Endodermal cell (in vitro differentiated cells): ENCODE results near the gene THEM4. TPM values are rescaled to one million over a fixed set of nuclear protein-coding genes. Genes with fewer than 3 reads are reported as not detected.
"Not testable (repeated sequence)": the region's sequence is repeated elsewhere in the genome, so short reads cannot be mapped to it uniquely, and the experiment has no call there.

Experiments used
- DNase-seq: peaks from one replicate; pipeline ENCODE4 v3.0.0-alpha.2; 2017
- H3K27ac ChIP-seq: 2 replicates; pipeline ENCODE4 v1.5.1; 2013; ENCODE audit warnings: mild to moderate bottlenecking, low read depth, low read length, moderate library complexity
- H3K27me3 ChIP-seq: 2 replicates; pipeline ENCODE4 v1.6.1; 2013; ENCODE audit warnings: mild to moderate bottlenecking, low read length, moderate library complexity; ENCODE audit not compliant: insufficient read depth, control insufficient read depth, poor library complexity, severe bottlenecking
- H3K36me3 ChIP-seq: 2 replicates; pipeline ENCODE4 v1.7.0; 2013; ENCODE audit warnings: mild to moderate bottlenecking, low read length, moderate library complexity; ENCODE audit not compliant: control insufficient read depth, insufficient read depth
- H3K4me1 ChIP-seq: one replicate; pipeline ENCODE4 v1.7.0; 2013; ENCODE audit warnings: low read length; ENCODE audit not compliant: control insufficient read depth, insufficient read depth
- H3K4me3 ChIP-seq: 2 replicates; pipeline ENCODE4 v1.5.1; 2013; ENCODE audit warnings: mild to moderate bottlenecking, low read length, moderate library complexity
- H3K9ac ChIP-seq: 2 replicates; pipeline ENCODE4 v1.6.1; 2013; ENCODE audit warnings: mild to moderate bottlenecking, low read length, moderate library complexity; ENCODE audit not compliant: poor library complexity, severe bottlenecking; ENCODE audit errors: extremely low read depth
- H3K9me3 ChIP-seq: 2 replicates; pipeline ENCODE4 v1.6.1; 2013; ENCODE audit warnings: mild to moderate bottlenecking, low read length, moderate library complexity; ENCODE audit not compliant: control insufficient read depth
- H3K27ac Mint-ChIP-seq: 2 replicates; pipeline ENCODE4 v1.8.0; 2020; ENCODE audit warnings: mixed read lengths
- H3K27me3 Mint-ChIP-seq: 2 replicates; pipeline ENCODE4 v1.8.0; 2021; ENCODE audit warnings: mild to moderate bottlenecking, mixed read lengths; ENCODE audit not compliant: insufficient read depth
- H3K36me3 Mint-ChIP-seq: 2 replicates; pipeline ENCODE4 v1.8.0; 2020; ENCODE audit warnings: low read depth, mixed read lengths
- H3K4me1 Mint-ChIP-seq: 2 replicates; pipeline ENCODE4 v1.8.0; 2020; ENCODE audit warnings: mixed read lengths
- H3K4me3 Mint-ChIP-seq: 2 replicates; pipeline ENCODE4 v1.8.0; 2020; ENCODE audit warnings: mild to moderate bottlenecking, moderate library complexity, mixed read lengths
- H3K9me3 Mint-ChIP-seq: 2 replicates; pipeline ENCODE4 v1.8.0; 2020; ENCODE audit warnings: mild to moderate bottlenecking, mixed read lengths
- WGBS, 2 experiments: methylation state at CpG; one replicate each; pipeline versions ENCODE4 v1.1.5 to v1.1.7; 2013; ENCODE audit warnings: missing lambda C conversion rate in 2 of 2, mixed read lengths in 1 of 2; ENCODE audit not compliant: insufficient coverage in 1 of 2, insufficient read length in 1 of 2; 5-methylcytosine and 5-hydroxymethylcytosine counted together
- total RNA-seq, 2 donors: library from RNA; stranded (reverse); fragmentation: NEBNext Ultra II Directional in 1 of 2; extraction: Animal tissue kit (Norgen Biotek cat#: 25700) in 1 of 2; gene quantifications; 2 replicates in 1 of 2; 3 replicates in 1 of 2; pipeline ENCODE4 v1.2.1, GENCODE V29; 2021
- TF ChIP-seq, protein P1 (sequence below): fragments of 200-600 bp; sonication (generic); conservative IDR thresholded peaks from 2 replicates; pipeline ENCODE4 v1.5.0; 2021; ENCODE audit warnings: antibody characterized with exemption, mild to moderate bottlenecking

Gene THEM4
- total RNA-seq, 2 donors from 2014 or later = 12.2 to 14.3 TPM

DNA sequence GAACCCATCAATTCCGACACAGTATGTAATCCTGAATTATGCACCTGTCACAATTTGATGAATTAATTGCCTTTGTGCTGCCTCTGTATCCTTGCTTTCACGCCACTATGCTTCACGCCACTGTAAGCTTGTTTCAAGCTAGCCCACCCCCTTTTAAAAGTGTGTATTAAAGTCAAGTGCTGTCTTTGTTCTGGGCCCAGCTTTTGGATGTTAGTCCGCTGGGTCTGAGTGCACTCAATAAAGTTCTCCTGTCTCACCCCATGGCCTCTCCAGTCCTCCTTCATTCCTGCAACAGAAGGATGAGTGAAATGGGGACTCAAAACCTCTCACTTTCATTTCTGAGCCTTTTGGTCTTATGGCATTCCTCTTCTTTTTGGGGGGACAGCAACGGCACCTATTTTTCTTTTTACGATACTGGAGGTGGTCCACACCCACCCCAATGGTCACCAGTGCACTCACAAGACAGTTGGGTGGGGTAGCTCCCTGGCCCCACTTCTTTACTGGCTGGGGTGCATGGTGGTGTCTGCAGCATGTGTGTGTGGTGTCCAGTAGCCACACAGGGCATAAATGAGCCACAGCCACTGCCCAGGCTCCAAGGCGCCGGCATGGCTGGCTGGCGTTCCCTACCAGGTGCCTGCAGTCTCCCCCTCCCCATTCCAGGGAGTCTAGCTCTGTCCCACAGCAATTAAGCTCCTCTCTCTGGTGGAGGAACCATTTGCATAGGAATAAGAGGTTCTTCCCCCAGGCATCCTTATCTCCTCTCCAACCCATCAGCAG is 1.8 kb downstream of the THEM4 start:
- H3K27me3 Mint-ChIP-seq = peaks cover 1% of the 10 kb centered on the region
- WGBS, 2 experiments = 90 to 95% methylated on average over 4 to 9 of the region's 9 CpGs
- DNase-seq = no peak

DNA sequence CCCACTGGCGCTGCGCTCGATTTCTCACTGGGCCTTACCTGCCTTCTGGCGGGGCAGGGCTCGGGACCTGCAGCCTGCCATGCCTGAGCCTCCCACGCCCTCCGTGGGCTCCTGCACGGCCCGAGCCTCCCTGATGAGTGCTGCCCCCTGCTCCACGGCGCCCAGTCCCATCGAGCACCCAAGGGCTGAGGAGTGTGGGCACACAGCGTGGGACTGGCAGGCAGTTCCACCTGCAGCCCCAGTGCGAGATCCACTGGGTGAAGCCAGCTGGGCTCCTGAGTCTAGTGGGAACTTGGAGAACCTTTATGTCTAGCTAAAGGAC is 3.0 kb downstream of the THEM4 start:
- 85 to 93% methylated on average over 4 to 14 of the region's 14 CpGs for WGBS, 2 experiments
- not testable (repeated sequence) for H3K27ac Mint-ChIP-seq, H3K4me3 Mint-ChIP-seq, H3K27ac ChIP-seq, H3K27me3 ChIP-seq, H3K4me1 ChIP-seq, H3K4me1 Mint-ChIP-seq, H3K9ac ChIP-seq, H3K4me3 ChIP-seq, H3K27me3 Mint-ChIP-seq, DNase-seq
- H3K9me3 Mint-ChIP-seq = peaks cover 57% of the 10 kb centered on the region
- H3K36me3 Mint-ChIP-seq = peaks cover 48% of the 10 kb centered on the region
- peaks cover 62% of the 10 kb centered on the region for H3K9me3 ChIP-seq
- H3K36me3 ChIP-seq = peaks cover 12% of the 10 kb centered on the region

More for the DNA sequence above, 1.8 kb downstream of the THEM4 start:
- peaks cover 51% of the 10 kb centered on the region for H3K9me3 ChIP-seq
- no peak overlapping the region for H3K4me3 Mint-ChIP-seq
- H3K4me1 ChIP-seq = peaks cover 2% of the 10 kb centered on the region
- no peaks in the 10 kb centered on the region for H3K27me3 ChIP-seq
- peaks cover 5% of the 10 kb centered on the region for H3K4me1 Mint-ChIP-seq
- peaks cover 39% of the 10 kb centered on the region for H3K36me3 Mint-ChIP-seq
- peaks cover 12% of the 10 kb centered on the region for H3K36me3 ChIP-seq
- H3K27ac Mint-ChIP-seq = no peak overlapping the region
- peaks cover 51% of the 10 kb centered on the region for H3K9me3 Mint-ChIP-seq
- TF ChIP-seq, protein P1, sequence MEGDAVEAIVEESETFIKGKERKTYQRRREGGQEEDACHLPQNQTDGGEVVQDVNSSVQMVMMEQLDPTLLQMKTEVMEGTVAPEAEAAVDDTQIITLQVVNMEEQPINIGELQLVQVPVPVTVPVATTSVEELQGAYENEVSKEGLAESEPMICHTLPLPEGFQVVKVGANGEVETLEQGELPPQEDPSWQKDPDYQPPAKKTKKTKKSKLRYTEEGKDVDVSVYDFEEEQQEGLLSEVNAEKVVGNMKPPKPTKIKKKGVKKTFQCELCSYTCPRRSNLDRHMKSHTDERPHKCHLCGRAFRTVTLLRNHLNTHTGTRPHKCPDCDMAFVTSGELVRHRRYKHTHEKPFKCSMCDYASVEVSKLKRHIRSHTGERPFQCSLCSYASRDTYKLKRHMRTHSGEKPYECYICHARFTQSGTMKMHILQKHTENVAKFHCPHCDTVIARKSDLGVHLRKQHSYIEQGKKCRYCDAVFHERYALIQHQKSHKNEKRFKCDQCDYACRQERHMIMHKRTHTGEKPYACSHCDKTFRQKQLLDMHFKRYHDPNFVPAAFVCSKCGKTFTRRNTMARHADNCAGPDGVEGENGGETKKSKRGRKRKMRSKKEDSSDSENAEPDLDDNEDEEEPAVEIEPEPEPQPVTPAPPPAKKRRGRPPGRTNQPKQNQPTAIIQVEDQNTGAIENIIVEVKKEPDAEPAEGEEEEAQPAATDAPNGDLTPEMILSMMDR = no peak
- H3K4me3 ChIP-seq = peak overlapping the region; percentile 91
- no peak overlapping the region for H3K9ac ChIP-seq
- H3K27ac ChIP-seq = no peak overlapping the region

- Histone ChIP-seq H3K9me3 (peaks cover 68% of the 10 kb centered on the region), H3K36me3 (peaks cover 12% of the 10 kb centered on the region), H3K4me3 (peak overlapping the region; percentile 10)
- not testable (repeated sequence) for H3K4me3 Mint-ChIP-seq, H3K4me1 Mint-ChIP-seq, H3K27me3 ChIP-seq, H3K9ac ChIP-seq, DNase-seq, H3K27ac ChIP-seq, H3K27me3 Mint-ChIP-seq, H3K4me1 ChIP-seq
- Mint-ChIP-seq H3K36me3 (peaks cover 52% of the 10 kb centered on the region), H3K9me3 (peaks cover 63% of the 10 kb centered on the region), H3K27ac (peak overlapping the region; percentile 55)
- 91 to 93% methylated on average over 4 to 22 of the region's 22 CpGs for WGBS, 2 experiments
These were observed 3.6 kb downstream of the THEM4 start for GRCh38 chr1:151905443-151906323.

GRCh38 chr1:151905070-151905442 is 4.3 kb downstream of the THEM4 start:
- H3K9ac ChIP-seq = no peak overlapping the region
- Mint-ChIP-seq H3K27ac (no peak overlapping the region), H3K4me3 (no peak overlapping the region)

More at GRCh38 chr1:151905070-151905442, 4.3 kb downstream of the THEM4 start:
- Histone ChIP-seq H3K27me3 (no peaks in the 10 kb centered on the region), H3K4me1 (peaks cover under 1% of the 10 kb centered on the region), H3K4me3 (peak overlapping the region; percentile 10), H3K9me3 (peaks cover 74% of the 10 kb centered on the region), H3K27ac (no peak overlapping the region), H3K36me3 (peaks cover 12% of the 10 kb centered on the region)
- DNase-seq = no peak
- TF ChIP-seq, protein P1 = no peak
- peaks cover 69% of the 10 kb centered on the region for H3K9me3 Mint-ChIP-seq
- H3K4me1 Mint-ChIP-seq = peaks cover 5% of the 10 kb centered on the region
- H3K36me3 Mint-ChIP-seq = peaks cover 57% of the 10 kb centered on the region
- WGBS, 2 experiments = 94 to 100% methylated on average over 2 of the region's 2 CpGs
- H3K27me3 Mint-ChIP-seq = peaks cover 1% of the 10 kb centered on the region
